MCF 10A (cell line): Measurements from ENCODE around the gene CSNK1A1. TPM values are rescaled to one million over a fixed set of nuclear protein-coding genes. Genes with fewer than 3 reads are reported as not detected.
"Not testable (repeated sequence)": the region's sequence is repeated elsewhere in the genome, so short reads cannot be mapped to it uniquely, and the experiment has no call there.

Source experiments
- BruUV-seq: library from RNA; stranded (reverse); fragments of 400-500 nt; replicated peaks from 2 replicates; lab custom pipeline; 2021; lab: Mats Ljungman, UMichigan
- CTCF ChIA-PET: fragments of 300-600 bp; sonication (Branson Sonifier 250); formaldehyde crosslinking; extraction: SDS; loops from one replicate; lab custom pipeline; 2021; ENCODE audit warnings: antibody characterized with exemption, inconsistent platforms; lab: Yijun Ruan, JAX
- POLR2A ChIA-PET: fragments of 300-600, 350-650 bp; sonication (Branson Sonifier 250); formaldehyde crosslinking; extraction: SDS; loops from one replicate; lab custom pipeline; 2020; ENCODE audit warnings: antibody characterized with exemption, inconsistent platforms; lab: Yijun Ruan, JAX
- DNase-seq: peaks from one replicate; pipeline ENCODE4 v3.0.0-alpha.2; 2018; ENCODE audit not compliant: unreplicated experiment
- H3K27ac Mint-ChIP-seq: one replicate; pipeline ENCODE4 v1.8.0; 2022; ENCODE audit warnings: mild to moderate bottlenecking, low read depth, mixed read lengths; ENCODE audit not compliant: unreplicated experiment
- H3K27me3 Mint-ChIP-seq: one replicate; pipeline ENCODE4 v1.8.0; 2022; ENCODE audit warnings: mixed read lengths; ENCODE audit not compliant: insufficient read depth, unreplicated experiment
- H3K36me3 Mint-ChIP-seq: one replicate; pipeline ENCODE4 v1.8.0; 2022; ENCODE audit warnings: mild to moderate bottlenecking, moderate library complexity, mixed read lengths; ENCODE audit not compliant: insufficient read depth, unreplicated experiment
- H3K4me1 Mint-ChIP-seq: one replicate; pipeline ENCODE4 v1.8.0; 2022; ENCODE audit warnings: mixed read lengths; ENCODE audit not compliant: insufficient read depth, unreplicated experiment
- H3K4me3 Mint-ChIP-seq: one replicate; pipeline ENCODE4 v1.8.0; 2022; ENCODE audit warnings: mild to moderate bottlenecking, moderate library complexity, mixed read lengths; ENCODE audit not compliant: unreplicated experiment
- H3K9me3 Mint-ChIP-seq: one replicate; pipeline ENCODE4 v1.8.0; 2022; ENCODE audit warnings: mixed read lengths; ENCODE audit not compliant: unreplicated experiment
- CTCF ChIP-seq: fragments of 200-600 bp; IDR thresholded peaks from one replicate; pipeline ENCODE4 v1.8.0; 2022; ENCODE audit warnings: antibody characterized with exemption, mild to moderate bottlenecking; ENCODE audit not compliant: unreplicated experiment
- intact Hi-C: fragments of 100-400 bp; cut with micrococcal nuclease; formaldehyde crosslinking; loops from 2 replicates; pipeline ENCODE4 v1.14.1; 2022
- total RNA-seq: library from RNA; stranded (reverse); gene quantifications from 2 replicates; pipeline ENCODE4 v1.2.3, GENCODE V29; 2022

Gene CSNK1A1
- total RNA-seq, 1 experiment from 2014 or later, result 744 TPM

- POLR2A ChIA-PET, result interaction anchor here (0.6 to 1.6 kb wide), 4 partner anchors 9 to 46 kb away, joined by 3 to 4 read pairs (median 3); no protein-coding TSS in a partner anchor
- no peak for DNase-seq
- intact Hi-C loops, result no loop called here
- Mint-ChIP-seq H3K4me1 (peaks cover 7% of the 10 kb centered on the region), H3K36me3 (no peaks in the 10 kb centered on the region), H3K27ac (no peak overlapping the region), H3K27me3 (no peaks in the 10 kb centered on the region), H3K9me3 (no peaks in the 10 kb centered on the region), H3K4me3 (no peak overlapping the region)
- BruUV-seq, result no TSS peak
- CTCF ChIA-PET, result interaction anchor here (0.8 to 1.6 kb wide), 10 partner anchors 8 to 445 kb away, joined by 3 to 6 read pairs (median 3); no protein-coding TSS in a partner anchor
- no peak for TF ChIP-seq CTCF
These were observed 20.9 kb upstream of the CSNK1A1 start for GRCh38 chr5:149572170-149572569.

- CTCF ChIA-PET, result interaction anchor here (0.6 to 3.5 kb wide), 11 partner anchors 11 to 253 kb away, joined by 4 to 59 read pairs (median 9); partner anchors contain the start of gene CSNK1A1
- DNase-seq, result no peak
- BruUV-seq, result no TSS peak
- intact Hi-C loops, result no loop called here
- no peaks in the 10 kb centered on the region for H3K36me3 Mint-ChIP-seq
- H3K27ac Mint-ChIP-seq, result no peak overlapping the region
- H3K4me1 Mint-ChIP-seq, result peaks cover 20% of the 10 kb centered on the region
- no peaks in the 10 kb centered on the region for H3K27me3 Mint-ChIP-seq
- no peak for TF ChIP-seq CTCF
- no peaks in the 10 kb centered on the region for H3K9me3 Mint-ChIP-seq
- no peak overlapping the region for H3K4me3 Mint-ChIP-seq
- POLR2A ChIA-PET, result interaction anchor here (0.7 to 3.7 kb wide), 9 partner anchors 14 to 295 kb away, joined by 3 to 46 read pairs (median 4); partner anchors contain the start of genes AFAP1L1, ARHGEF37, CSNK1A1 and PCYOX1L
These were observed 16.0 kb upstream of the CSNK1A1 start for GRCh38 chr5:149567226-149567625.

- H3K4me1 Mint-ChIP-seq, result peaks cover 35% of the 10 kb centered on the region
- H3K4me3 Mint-ChIP-seq, result peak overlapping the region; percentile 52
- H3K36me3 Mint-ChIP-seq, H3K27me3 Mint-ChIP-seq, H3K9me3 Mint-ChIP-seq, BruUV-seq: not testable (repeated sequence)
- peak; percentile 78 for TF ChIP-seq CTCF
- intact Hi-C loops, result loop anchor here (1.0 to 5.0 kb wide), 7 partner anchors 47 to 432 kb away; no protein-coding TSS in a partner anchor
- peak; percentile 93 for DNase-seq
- POLR2A ChIA-PET, result interaction anchor here (0.5 to 3.6 kb wide), 28 partner anchors 11 to 372 kb away, joined by 3 to 46 read pairs (median 4); partner anchors contain the start of genes ARHGEF37, CSNK1A1, GRPEL2 and PCYOX1L
- CTCF ChIA-PET, result interaction anchor here (0.6 to 3.5 kb wide), 68 partner anchors 8 to 543 kb away, joined by 3 to 59 read pairs (median 4); partner anchors contain the start of genes ARHGEF37 and CSNK1A1
- peak overlapping the region; percentile 82 for H3K27ac Mint-ChIP-seq
These were observed 13.4 kb upstream of the CSNK1A1 start for GRCh38 chr5:149564542-149565140.

- H3K27ac Mint-ChIP-seq, result peak overlapping the region; percentile 82
- intact Hi-C loops, result loop anchor here (1.0 to 5.0 kb wide), 4 partner anchors 46 to 431 kb away; no protein-coding TSS in a partner anchor
- no TSS peak for BruUV-seq
- H3K4me3 Mint-ChIP-seq, result no peak overlapping the region
- H3K9me3 Mint-ChIP-seq, result no peaks in the 10 kb centered on the region
- CTCF ChIA-PET, result interaction anchor here (0.6 to 5.5 kb wide), 36 partner anchors 13 to 1198 kb away, joined by 3 to 109 read pairs (median 8); partner anchors contain the start of genes ARHGEF37, CSNK1A1 and IL17B
- DNase-seq, result peak; percentile 45
- POLR2A ChIA-PET, result interaction anchor here (0.5 to 5.5 kb wide), 36 partner anchors 8 to 585 kb away, joined by 3 to 517 read pairs (median 14); partner anchors contain the start of genes ARHGEF37, CSNK1A1, GRPEL2 and HMGXB3
- no peak for TF ChIP-seq CTCF
- no peaks in the 10 kb centered on the region for H3K36me3 Mint-ChIP-seq
- H3K4me1 Mint-ChIP-seq, result peaks cover 38% of the 10 kb centered on the region
- H3K27me3 Mint-ChIP-seq, result no peaks in the 10 kb centered on the region
These were observed 12.2 kb upstream of the CSNK1A1 start for GRCh38 chr5:149563466-149563865.
